Right lung (tissue), 5 donors: ENCODE measurements around the gene WASHC4. TPM values are rescaled to one million over a fixed set of nuclear protein-coding genes. Genes with fewer than 3 reads are reported as not detected.
"Not testable (repeated sequence)": the region's sequence is repeated elsewhere in the genome, so short reads cannot be mapped to it uniquely, and the experiment has no call there.

Source experiments
- DNase-seq, 2 donors: peaks; one replicate each; pipeline ENCODE4 v3.0.0-alpha.2; 2013
- polyA plus RNA-seq, 5 donors: library from polyadenylated mRNA; unstranded; fragments of 120-200 nt; gene quantifications; one replicate each; pipeline versions ENCODE4 v1.2.1 to v1.2.3, GENCODE V29; 2013; ENCODE audit warnings: inconsistent platforms in 1 of 5, low replicate concordance in 1 of 5; ENCODE audit not compliant: insufficient read length in 5 of 5, insufficient read depth in 1 of 5

The WASHC4 gene
- polyA plus RNA-seq, 5 donors, result 46.4 to 103 (median 76.3) TPM

DNA sequence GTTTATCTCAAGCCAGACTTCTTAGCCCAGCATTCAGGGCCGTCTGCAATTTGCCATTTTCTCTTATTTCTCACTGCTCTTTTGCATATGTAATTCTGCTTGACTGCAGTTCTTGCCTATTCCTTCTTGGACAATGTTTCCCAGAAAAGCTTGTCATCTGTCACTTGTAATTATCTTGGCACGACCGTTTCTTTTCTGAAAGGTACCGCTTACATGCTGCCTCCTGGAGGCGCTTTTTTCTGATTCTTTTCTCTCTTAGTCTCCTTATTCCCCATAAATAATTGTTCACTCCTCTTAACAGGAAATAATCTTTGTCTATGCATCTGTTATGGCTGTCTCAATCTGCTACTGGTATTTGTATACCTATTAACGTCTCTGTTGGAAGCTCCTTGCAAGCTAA is 22.0 kb upstream of the WASHC4 start:
- DNase-seq, result no peak

DNA sequence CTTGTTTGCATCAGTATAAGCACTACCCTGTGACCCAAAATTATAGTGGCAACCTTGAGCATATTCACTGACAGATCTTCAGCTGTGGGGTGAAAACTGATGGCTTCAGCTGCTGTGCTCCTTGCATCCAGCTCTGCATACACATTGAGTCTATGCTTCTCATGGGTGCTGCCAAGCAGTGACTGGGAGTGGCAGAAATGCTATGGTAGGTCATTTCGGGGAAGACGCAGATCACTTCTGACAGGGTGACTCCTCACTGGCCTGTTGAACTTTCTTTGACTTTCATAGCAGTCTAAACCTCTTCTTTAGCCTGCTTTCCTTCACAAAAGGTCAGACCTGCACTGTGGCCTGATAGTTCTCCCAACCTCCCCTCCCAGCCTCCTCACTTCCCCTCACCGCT is 17.7 kb upstream of the WASHC4 start:
- no peak for DNase-seq

- DNase-seq, result no peak
These were observed 17.2 kb upstream of the WASHC4 start for GRCh38 chr12:105090361-105090760.

- no peak for DNase-seq
These were observed 15.9 kb upstream of the WASHC4 start for GRCh38 chr12:105091476-105092206.

DNA sequence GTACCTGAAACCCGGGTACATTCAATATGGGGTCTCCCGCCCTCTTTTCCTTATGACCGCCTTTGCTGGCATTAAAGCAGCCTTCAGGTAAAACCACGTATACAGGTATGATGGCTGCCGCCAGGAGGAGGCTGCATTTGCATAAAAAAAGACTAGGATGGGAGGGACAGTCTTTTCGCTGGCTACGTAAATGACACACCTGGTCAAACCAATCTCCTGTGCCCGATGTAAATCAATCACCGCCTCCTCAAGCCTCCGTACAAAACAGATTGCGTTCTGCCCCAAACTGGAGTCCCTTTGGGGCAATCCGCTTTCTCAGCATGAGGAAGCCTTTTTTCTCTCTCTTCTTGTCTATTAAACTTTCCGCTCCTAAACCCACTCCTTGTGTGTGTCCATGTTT is 15.2 kb upstream of the WASHC4 start:
- no peak for DNase-seq

GRCh38 chr12:105095338-105095737 is 12.2 kb upstream of the WASHC4 start:
- not testable (repeated sequence) for DNase-seq

GRCh38 chr12:105099356-105099755 is 8.2 kb upstream of the WASHC4 start:
- DNase-seq, result no peak

DNA sequence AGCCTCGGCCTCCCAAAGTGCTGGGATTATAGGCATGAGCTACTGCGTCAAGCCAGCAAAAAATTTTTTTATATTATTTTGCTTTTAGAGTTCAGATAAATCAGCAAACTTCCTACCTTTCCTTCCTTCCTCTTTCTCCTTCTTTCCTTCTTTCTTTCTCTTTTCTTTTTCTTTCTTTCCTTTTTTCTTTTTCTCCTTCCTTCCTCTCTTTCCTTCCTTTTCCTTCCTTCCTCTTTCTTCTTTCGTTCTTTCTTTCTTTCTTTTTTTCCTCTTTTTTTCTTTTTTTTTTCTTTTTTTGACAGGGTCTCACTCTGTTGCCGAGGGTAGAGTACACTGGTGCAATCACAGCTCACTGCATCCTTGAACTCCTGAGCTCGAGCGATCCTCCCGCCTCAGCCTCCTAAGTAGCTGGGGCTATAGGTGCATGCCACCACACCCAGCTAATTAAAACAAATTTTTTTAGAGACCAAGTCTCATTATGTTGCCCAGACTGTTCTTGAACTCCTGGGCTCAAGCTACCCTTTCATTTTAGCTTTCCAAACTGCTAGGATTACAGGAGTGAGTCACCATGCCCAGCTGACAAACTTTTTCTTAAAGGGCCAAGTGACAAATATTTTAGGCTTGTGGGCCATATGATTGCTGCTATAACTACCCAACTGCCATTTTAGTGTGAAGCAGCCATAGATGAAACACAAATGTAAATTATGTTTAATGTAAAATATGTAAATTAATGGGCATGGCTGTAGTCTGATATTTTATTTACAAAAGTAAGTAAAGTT is 7.1 kb upstream of the WASHC4 start:
- no peak for DNase-seq

GRCh38 chr12:105100998-105101397 is 6.5 kb upstream of the WASHC4 start:
- DNase-seq, result no peak

- no peak for DNase-seq
These were observed 4.9 kb upstream of the WASHC4 start for GRCh38 chr12:105102673-105103072.

GRCh38 chr12:105104762-105105161 is 2.8 kb upstream of the WASHC4 start:
- no peak for DNase-seq

DNA sequence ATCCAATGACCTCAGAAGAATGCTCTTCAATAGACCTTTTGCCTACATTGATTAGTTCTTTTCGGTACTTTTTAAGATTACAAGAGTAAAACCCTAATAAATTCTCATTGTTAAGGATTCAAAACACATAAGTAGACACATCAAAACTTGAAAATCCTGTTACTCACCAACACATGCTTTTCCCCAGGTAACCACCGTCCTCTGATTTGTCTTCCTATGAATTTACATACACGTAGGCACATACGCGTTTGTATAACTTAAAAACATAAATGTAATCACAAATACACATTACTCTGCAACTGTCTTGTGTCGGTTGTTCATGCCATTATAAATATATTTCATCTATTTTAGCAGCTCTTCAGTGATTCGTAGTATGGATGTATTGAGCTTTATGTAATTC is 910 bp upstream of the WASHC4 start:
- no peak for DNase-seq

DNA sequence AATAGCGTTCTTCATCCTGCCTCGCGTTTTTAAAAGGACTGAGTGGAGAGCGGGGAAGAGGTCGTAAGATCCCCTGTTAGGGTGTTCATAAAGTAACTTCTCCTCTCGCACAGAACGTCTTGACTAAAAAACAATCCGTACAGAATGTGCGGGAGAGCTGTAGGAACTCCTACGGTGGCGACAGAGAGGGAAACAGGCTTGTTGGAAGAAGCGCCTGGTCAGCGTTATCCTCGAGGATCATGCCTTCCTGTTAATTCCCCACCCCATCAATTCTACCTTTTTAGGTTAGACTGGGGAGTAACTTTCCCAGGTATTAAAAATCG is 399 bp upstream of the WASHC4 start:
- no peak for DNase-seq

DNA sequence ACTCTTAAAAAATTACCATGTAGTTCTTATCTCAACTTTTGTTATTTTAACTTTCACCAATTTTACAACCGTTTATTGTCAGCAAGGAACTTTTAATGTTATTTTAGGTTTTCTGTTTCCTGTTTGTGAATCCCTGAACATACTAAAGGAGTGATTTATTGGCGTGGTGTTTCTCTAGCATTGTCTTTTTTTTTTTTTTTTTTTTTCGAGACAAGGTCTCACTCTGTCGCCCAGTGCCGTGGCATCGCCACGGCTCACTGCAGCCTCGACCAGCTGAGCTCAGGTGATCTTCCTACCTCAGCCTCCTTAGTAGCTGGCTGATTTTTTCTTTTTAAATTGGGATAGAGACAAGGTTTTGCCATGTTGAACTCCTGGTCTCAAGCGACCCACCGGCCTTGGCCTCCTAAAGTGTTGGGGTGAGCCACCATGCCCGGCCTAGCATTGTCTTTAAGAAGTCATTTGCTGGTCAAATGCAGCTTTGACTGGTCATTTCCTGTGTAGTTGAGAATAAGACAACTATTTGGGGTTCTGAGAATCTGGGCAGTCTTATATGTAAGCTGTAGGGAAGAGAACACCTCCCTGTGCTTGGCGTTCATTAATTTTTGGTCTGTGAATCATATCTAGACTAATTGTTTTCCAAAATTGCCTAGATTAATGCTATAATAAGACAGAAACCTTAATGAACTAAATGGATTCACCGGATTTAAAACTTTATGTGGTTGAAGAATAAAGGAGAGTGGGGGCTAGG is 2.1 kb downstream of the WASHC4 start:
- DNase-seq, result no peak

DNA sequence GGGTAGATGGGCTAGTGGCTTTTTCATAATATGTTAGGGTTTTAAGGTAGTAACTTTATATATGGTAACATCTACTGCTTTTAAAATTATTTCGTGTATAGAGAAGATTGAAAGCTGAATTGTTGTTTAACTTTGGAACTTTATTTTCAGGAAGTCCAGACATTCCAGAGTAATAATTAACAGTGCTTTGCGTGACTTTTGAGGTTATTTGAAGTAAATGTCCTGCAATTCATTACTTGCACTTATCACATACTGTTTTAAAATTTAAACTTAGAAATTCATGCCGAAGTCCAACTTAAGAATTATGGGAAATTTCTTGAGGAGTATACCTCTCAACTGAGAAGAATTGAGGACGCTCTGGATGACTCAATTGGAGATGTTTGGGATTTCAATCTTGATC is 3.3 kb downstream of the WASHC4 start:
- DNase-seq, result no peak

DNA sequence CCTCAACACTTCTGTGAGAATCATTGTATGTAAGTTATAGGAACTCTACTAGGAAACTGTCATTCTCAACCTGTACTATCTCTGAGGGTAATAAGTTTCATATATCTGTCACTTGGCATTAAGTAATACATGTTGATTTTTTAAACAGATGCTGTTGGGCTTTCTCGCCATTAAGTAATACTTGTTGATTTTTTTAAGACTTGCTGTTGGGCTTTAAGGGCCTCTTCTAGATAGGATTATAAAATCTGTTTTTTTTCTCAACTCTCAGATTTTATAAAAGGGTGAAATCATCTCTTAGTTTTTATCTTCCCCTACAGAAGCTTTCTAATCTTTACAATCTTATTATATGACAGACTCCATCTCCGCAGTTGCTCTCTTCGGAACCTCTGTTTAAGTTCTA is 5.6 kb downstream of the WASHC4 start:
- no peak for DNase-seq

DNA sequence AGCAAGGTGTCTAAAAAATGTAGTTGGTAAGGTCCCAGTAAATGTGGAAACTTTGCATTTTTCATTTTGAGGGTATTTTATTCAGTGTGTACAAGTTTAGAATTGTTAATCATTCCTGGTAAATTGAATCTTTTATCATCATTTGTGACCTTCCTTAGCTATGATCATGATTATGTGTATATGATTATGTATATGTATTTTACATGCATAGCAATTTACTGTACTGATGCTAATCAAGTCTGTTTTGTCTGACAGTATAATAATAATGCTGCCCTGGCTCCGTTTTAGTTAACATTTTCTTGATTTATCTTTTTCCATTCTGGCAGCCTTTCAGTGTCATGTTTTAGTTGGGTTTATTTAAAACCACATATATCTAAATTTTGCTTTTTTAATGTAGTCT is 9.4 kb downstream of the WASHC4 start:
- DNase-seq, result no peak

- no peak for DNase-seq
These were observed 13.0 kb downstream of the WASHC4 start for GRCh38 chr12:105120551-105120950.

DNA sequence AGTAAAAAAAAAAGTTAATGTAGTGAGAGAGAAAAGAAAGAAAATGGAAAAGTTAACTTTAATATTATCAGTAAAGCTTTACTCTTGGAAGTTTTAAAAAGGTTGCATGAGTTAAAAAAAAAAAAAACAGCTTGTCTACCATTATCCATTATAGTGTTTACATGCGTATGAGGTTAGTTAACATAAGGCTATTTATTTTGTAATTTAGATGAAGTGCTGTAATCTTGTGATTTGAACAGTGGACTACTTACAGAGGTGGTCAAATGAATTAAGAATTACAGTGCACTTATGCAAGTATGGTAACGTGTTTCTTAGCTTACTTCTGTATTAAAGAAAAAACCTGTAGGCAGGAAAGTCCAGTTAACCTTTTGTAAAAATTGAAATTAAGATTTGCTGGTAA is 30.7 kb downstream of the WASHC4 start:
- no peak for DNase-seq

GRCh38 chr12:105141320-105141922 is 33.9 kb downstream of the WASHC4 start:
- no peak for DNase-seq

DNA sequence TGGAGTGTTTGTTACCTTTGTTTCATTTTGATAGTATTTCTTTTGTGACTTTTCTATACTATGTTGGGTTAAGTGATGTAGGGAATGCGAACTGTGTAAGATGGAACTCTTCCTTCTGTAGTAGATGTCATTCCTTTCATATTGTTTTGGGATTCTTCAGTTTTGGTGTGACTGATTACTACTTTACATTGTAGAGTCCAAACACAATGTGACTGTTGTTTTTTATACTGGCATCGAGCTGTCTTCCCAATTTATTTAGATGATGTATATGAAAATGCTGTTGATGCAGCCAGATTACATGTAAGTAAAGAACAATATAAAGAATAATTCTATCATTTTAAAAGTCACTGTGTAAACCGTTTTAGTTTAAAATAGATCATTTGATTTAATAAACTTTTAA is 34.7 kb downstream of the WASHC4 start:
- no peak for DNase-seq

DNA sequence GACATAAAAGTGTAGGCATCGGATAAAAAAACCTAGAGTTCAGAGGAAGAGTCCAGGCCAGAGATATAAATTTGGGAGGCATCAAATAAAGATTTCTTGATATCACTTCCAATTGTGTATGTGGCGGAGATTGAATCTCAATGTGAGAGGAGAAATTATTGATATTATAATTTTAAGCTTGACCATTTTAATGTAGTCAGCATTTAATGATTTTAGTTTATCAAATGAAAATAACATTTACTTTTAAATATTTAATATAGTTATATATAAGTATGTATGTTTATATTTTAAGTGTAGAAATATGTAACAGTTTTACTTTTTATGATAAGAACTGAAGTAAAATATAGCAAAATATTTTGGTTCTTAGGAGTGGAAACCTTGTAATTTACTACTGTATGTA is 48.7 kb downstream of the WASHC4 start:
- DNase-seq, result no peak

DNA sequence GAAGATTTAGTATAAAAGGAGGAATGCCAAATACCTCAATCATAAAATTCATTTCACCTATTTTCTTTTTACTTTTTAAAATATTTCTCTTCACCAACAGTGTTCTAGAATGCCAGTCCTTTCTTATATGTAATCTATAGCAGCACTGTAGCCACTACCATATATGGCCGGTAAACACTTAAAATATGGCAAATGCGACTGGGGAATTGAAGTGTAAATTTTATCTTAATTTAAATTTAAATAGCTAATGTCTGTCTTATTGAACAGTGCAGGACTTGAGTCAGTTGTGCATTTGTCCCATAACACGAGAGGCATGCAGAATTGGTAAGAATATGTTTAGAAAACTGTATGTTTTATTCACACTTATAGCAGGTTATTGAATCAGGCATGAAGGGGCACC is 50.1 kb downstream of the WASHC4 start:
- DNase-seq, result no peak
